H7 (cell line): ENCODE data around the gene SVBP. TPM values are rescaled to one million over a fixed set of nuclear protein-coding genes. Genes with fewer than 3 reads are reported as not detected.

ENCODE experiments used
- DNase-seq: peaks from one replicate; pipeline ENCODE4 v3.0.0; 2012
- H3K27me3 ChIP-seq: 2 replicates; pipeline ENCODE4 v1.6.0; 2011; ENCODE audit warnings: mild to moderate bottlenecking, low read length; ENCODE audit not compliant: control insufficient read depth, insufficient read depth
- H3K36me3 ChIP-seq: replicated peaks from 2 replicates; pipeline ENCODE4 v1.5.1; 2011; ENCODE audit warnings: low read length; ENCODE audit not compliant: control insufficient read depth, insufficient read depth
- H3K4me3 ChIP-seq: 2 replicates; pipeline ENCODE4 v1.5.1; 2011; ENCODE audit warnings: low read depth, mild to moderate bottlenecking, control low read depth, low read length, moderate library complexity; ENCODE audit not compliant: insufficient read depth
- total RNA-seq: library from RNA; depleted of rRNA; stranded (reverse); fragments of >200 nt; shearing (Covaris generic); gene quantifications from 2 replicates; pipeline ENCODE4 v1.2.3, GENCODE V29; 2014

Gene SVBP
- total RNA-seq, 1 experiment from 2014 or later: 45.4 TPM

DNA sequence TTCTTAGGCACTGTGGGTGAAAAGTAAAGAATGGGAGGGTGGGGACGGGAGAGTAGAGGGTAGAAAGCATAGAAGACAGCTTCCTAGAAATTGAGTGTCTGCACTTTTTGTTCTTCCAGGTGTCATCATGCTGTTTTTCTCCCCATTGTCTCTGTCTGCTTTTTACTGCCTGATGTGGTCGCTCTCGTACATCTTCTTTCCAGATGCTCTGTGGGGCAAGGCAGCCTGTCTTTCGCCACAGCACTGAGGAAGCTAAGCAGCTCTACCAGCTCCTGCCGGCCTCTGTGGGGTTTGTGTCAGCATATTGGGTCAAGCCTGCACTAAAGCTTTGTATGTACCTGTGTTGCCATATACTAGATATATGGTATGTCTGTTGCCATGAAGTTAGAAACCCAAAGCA, 19.2 kb downstream of the SVBP start:
- no peak overlapping the region for H3K4me3 ChIP-seq
- H3K27me3 ChIP-seq: peaks cover 2% of the 10 kb centered on the region; the same call in 1 of the 2 replicates
- H3K36me3 ChIP-seq: no peaks in the 10 kb centered on the region
- DNase-seq: no peak

DNA sequence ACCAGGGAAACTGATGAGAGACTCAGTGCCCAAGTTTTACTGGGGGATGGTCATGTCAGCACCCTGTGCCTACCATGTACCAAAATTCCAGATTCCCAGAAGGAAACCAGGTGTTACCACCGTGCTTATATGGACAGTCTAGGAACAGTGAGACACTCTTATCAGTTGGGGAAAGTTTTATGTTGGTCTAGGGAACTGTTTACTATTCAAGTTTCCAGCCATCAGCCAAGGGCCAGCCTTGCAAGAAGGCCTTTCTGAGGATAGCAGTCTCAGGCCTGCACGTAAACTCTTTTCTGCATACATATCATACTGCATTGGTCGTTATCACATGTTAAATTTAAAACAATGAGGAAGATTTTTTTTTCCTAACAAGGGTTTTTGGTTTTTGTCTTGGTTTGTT, 19.8 kb downstream of the SVBP start:
- Histone ChIP-seq H3K27me3 (peaks cover 2% of the 10 kb centered on the region; the same call in 1 of the 2 replicates), H3K4me3 (no peak overlapping the region), H3K36me3 (no peaks in the 10 kb centered on the region)
- no peak for DNase-seq

DNA sequence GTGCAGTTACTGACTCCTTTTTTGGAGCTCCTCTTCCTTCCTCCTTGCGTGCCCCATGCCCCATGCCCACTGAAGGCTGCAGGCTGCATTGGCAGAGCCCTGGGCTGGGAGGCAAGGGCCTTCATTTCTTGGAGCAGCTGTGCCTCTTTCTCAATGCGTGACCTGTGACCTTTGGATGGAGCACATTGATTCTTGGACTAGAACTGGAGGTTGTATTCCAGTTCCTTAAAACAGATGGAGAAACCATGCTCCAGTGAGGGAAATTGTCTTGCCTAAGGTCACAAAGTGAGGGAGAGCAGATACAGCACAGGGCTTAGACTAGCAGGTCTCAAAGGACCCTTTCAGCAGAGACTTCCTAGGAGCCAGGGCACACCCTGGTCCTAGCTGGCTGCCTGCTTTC, 23.4 kb downstream of the SVBP start:
- H3K4me3 ChIP-seq: no peak overlapping the region
- peaks cover 2% of the 10 kb centered on the region; the same call in 1 of the 2 replicates for H3K27me3 ChIP-seq
- no peaks in the 10 kb centered on the region for H3K36me3 ChIP-seq
- DNase-seq: no peak

DNA sequence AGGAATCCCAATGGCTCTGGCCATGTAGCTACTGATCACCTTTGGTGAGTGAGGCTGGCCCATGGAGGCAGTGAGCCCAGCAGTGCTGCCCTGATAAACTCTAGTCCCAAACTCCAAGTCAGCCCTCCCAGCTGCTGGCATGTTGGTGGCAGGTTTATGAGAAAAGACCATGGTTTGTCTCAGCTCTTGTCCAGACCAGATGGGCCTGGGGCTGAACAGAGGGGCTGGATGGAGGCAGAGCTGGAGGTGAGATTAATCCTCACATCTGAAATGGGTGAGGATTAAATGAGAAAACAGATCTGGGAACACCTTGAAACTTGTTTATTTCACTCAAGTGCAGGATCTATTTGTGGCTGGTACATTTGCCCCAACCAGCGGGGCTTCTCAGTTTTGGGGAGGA, 29.2 kb downstream of the SVBP start:
- H3K36me3 ChIP-seq: peaks cover 2% of the 10 kb centered on the region
- no peak overlapping the region for H3K4me3 ChIP-seq
- H3K27me3 ChIP-seq: no peaks in the 10 kb centered on the region; the same call in 1 of the 2 replicates
- DNase-seq: no peak

DNA sequence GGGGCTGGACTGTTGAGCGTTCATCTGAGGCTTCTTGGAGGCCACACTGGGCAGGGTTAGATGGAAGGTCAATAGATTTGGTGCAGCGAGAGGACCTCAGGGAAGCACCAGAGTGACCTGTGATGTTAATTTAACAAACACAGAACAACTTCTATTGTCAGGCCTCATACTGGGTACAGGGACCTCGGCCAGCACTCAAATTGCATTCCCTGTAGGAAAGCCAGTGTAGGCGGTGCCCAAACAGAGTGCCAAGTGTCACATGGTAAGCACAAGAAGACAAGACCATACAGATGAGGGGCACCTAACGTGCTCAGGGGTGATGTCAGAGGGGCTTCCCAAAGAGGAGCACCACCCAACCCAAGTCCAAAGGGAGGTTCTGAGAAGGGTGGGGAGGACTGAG, 31.1 kb downstream of the SVBP start:
- peak; percentile 22 for DNase-seq
- H3K36me3 ChIP-seq: peaks cover 6% of the 10 kb centered on the region
- H3K27me3 ChIP-seq: no peaks in the 10 kb centered on the region; the same call in 1 of the 2 replicates
- H3K4me3 ChIP-seq: no peak overlapping the region

DNA sequence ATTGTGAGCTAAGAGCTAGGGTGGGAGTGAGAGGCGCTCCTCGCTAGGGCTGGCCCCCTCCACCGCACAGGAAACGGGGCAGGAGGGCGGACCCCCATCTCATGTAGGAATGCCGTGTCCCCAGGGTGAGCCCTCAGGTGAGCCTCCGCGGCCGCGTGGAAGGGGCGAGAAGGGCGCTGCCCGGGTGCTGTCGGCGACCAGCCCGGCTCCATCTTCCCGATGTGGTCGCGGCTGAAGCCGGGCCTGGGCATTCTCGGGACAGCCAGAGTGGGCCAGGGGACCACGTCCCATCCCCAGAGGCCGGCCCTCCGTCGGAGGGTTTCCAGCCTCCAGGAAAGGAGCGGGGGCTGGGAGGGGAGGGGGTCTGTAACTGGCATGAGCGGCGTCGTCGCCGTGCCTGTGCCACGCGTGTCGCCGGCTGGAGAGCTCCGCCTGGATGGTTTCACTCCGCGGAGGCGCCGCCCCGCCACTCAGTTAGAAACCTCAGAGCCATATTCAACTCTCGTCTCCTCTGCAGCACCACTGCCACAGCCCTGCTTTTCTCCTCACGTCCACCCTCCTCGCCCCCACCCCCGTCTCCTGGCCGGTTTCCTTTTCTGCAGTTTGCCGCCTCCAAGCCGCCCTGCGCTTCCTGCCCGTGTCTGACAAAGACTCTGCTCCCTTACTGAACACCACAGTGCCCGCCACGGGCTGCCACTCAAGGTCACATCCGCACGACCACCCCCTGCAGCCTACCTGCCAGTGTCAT, 32.1 kb downstream of the SVBP start, which contains the start of gene TMEM269:
TSS of gene TMEM269 (plus strand) at position 46 of the 748 bp plus-strand sequence. CDS start 4,903 bp downstream, outside the sequence.
- Histone ChIP-seq H3K4me3 (no peak within 1 kb of the TSS), H3K36me3 (peaks cover 10% of the 10 kb centered on the region), H3K27me3 (no peaks in the 10 kb centered on the region; the same call in 1 of the 2 replicates)
- peak; percentile 70 for DNase-seq

DNA sequence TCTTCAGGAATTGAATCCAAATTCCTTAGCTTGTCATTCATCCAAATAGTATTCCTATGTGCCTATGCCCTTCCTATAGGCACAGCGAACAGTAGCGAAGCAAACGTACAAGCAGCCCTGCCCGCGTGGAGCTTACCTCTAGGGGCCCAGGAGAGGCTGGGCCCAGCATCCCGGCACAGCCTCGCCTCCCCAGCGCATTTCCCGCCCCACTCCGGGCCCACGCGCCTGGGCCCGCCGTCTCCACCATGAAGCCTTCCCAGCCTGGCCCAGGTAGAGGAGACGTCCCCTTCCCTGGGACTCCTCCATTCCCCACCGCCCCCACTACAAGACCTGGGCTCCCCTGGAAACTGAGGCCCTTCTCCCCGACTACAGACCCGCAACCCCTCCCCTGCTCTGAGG, 32.7 kb downstream of the SVBP start:
- Histone ChIP-seq H3K27me3 (no peaks in the 10 kb centered on the region; the same call in 1 of the 2 replicates), H3K4me3 (no peak overlapping the region), H3K36me3 (peaks cover 10% of the 10 kb centered on the region)
- DNase-seq: peak; percentile 61

DNA sequence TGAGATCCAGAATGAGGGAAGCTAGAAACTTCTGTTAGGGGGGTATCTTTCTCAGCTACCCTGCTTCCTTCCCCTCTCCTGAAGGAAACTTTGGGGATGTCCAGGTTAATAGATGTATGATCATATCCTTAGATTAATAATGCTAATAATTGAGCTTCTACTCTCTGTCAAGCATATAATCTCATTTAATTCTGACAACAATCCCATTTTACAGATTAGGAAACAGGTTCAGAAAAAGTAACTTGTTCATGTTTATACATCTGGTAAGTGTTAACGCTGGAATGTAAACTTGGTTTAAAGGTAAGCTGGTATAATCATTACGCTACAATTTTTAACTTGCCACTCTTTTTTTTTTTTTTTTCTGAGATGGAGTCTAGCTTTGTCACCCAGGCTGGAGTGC, 34.1 kb downstream of the SVBP start:
- Histone ChIP-seq H3K4me3 (no peak overlapping the region), H3K27me3 (no peaks in the 10 kb centered on the region; the same call in 1 of the 2 replicates), H3K36me3 (peaks cover 11% of the 10 kb centered on the region)
- DNase-seq: no peak

DNA sequence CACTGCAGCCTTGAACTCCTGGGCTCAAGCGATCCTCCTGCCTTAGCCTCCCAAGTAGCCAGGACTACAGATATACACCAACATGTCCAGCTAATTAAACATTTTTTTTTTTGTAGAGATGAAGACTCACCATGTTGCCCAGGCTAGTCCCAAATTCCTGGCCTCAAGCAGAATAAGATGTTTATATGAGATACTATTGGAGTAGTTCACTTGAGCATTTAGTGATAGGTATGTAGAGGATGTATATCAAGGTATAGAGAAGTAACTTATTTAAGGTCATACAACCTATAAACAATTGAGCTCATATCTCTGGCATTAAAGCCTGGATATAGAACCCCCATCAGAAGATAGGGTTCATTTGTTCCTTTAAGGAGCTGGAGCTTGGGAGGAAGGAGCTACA, 37.0 kb downstream of the SVBP start:
- Histone ChIP-seq H3K4me3 (no peak overlapping the region), H3K36me3 (peaks cover 24% of the 10 kb centered on the region), H3K27me3 (no peaks in the 10 kb centered on the region)
- no peak for DNase-seq

DNA sequence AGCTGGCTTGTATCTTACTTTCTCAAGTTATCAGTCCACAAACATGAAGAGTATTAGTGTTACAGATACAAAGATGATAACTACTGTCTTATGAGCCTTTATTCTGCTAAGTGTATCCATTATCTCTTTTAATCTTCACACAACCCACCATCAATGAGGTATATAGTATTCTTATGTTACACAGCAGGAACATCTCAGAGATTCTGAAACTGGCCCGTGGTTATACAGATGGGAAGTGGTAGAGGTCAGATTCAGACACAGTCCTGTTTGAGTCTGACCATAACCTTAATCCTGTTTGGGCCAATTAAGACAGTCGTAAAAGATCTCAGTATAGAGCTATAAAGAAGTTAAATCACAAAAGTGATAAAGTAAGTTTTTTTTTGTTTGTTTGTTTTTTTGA, 37.5 kb downstream of the SVBP start:
- no peaks in the 10 kb centered on the region for H3K27me3 ChIP-seq
- DNase-seq: no peak
- no peak overlapping the region for H3K4me3 ChIP-seq
- peaks cover 29% of the 10 kb centered on the region for H3K36me3 ChIP-seq

DNA sequence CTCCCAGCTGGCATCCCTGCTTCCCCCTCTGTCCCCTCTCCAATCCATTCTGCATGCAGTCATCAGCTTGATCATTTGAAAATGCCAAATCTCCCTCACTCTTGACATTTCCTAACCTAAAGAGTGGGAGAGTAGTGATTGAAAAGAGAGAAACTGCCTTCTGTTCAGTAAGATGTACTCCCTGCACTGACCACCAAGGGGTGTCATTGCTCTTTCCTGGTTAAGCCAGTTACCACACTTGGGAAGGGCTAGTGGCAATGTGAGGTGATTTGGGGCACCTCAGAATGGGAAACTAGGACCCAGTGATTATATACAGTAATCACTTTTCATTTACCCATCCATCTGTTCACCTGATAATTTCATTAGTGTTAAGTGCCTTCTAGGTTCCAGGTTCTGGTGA, 39.3 kb downstream of the SVBP start:
- H3K27me3 ChIP-seq: no peaks in the 10 kb centered on the region
- H3K36me3 ChIP-seq: peaks cover 32% of the 10 kb centered on the region
- DNase-seq: peak; percentile 82
- H3K4me3 ChIP-seq: no peak overlapping the region

DNA sequence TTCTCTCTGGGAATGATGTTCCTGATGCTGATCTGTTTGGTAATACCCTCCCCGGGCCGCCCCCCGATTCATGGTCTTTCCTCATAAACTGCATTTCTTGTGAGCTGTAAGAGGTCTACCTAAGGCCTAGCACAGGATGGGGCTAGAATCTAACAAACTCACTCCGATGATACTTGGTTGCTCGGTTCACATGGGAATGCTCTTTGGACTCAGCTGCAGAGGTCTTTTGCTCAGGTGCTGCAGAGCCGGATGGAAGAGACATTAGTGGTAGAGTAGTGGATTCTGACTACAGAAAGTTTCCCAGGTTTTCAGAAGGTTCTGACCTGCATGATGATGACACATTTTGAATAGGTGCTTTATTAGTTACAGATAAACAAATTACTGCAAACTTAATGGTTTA, 40.7 kb downstream of the SVBP start:
- no peak for DNase-seq
- Histone ChIP-seq H3K27me3 (no peaks in the 10 kb centered on the region), H3K36me3 (peaks cover 29% of the 10 kb centered on the region)

DNA sequence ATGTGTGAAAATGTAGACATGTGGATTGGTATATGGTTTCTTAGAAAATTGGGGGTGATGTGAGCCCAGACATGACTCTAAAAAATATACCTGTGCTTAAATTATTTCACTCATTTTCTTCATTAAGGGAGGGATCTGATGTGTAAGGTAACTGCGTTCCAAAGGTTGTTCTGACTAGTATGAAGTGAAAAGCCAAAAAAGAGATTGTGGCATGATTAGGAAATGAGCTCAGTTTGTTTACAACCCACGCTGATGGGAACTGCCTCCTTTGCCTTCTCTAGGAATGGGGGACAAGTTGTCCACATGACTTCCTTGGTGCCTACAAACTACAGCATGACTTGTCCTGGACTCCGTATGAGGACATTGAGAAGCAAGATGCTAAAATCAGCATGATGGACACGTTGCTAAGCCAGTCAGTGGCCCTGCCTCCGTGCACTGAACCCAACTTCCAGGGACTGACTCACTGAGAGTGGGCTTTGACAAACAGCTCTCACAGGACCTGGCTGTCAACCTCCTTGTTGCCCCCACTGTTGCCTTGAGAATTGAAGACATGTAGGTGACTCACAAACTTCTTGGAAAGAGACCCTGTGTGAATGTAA, 42.2 kb downstream of the SVBP start:
- Histone ChIP-seq H3K27me3 (no peaks in the 10 kb centered on the region), H3K36me3 (peaks cover 24% of the 10 kb centered on the region), H3K4me3 (no peak overlapping the region)
- no peak for DNase-seq

More for the DNA sequence above, 40.7 kb downstream of the SVBP start:
- no peak overlapping the region for H3K4me3 ChIP-seq

DNA sequence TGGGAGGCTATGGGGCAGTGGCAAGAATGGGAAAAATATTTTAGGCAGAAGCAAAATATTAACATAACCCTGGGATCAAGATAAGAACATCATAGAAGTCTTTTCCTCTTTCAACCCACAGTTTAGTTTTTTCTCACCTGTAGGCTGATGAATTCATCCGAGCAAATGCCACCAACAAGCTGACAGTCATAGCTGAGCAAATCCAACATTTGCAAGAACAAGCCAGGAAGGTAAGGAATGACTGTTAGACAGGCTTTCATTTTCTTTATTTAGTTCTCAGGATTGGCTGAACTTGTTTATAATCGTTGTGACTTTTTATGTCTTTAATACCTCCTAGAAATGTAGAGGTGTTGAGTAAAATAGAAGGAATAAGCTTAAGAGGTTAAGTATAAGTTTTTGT, 43.8 kb downstream of the SVBP start:
- no peak for DNase-seq
- Histone ChIP-seq H3K36me3 (peaks cover 23% of the 10 kb centered on the region), H3K27me3 (no peaks in the 10 kb centered on the region)

DNA sequence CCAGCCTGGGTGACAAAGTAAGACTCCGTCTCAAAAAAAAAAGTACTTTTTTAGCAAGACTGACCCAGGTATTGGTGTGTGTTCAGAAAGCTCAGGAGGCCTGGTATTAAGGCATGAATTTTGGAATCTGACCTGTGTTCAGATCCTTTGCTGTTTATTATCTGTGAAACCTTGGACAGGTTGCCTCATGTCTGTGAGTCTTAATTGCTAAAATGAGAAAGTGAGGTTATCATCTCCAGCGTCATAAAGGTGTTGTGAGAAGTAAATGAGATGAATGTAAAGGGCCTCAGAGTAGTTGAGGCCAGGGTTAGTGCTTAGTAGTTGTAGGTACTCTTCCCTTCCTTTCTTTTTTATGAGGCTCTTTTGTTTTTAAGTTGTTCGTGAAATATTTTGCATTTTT, 47.4 kb downstream of the SVBP start:
- no peak for DNase-seq
- H3K27me3 ChIP-seq: no peaks in the 10 kb centered on the region
- peaks cover 6% of the 10 kb centered on the region for H3K36me3 ChIP-seq
- no peak overlapping the region for H3K4me3 ChIP-seq

More for the DNA sequence above, 43.8 kb downstream of the SVBP start:
- H3K4me3 ChIP-seq: no peak overlapping the region
